ENCODE data around the gene NELFCD. TPM values are rescaled to one million over a fixed set of nuclear protein-coding genes. Genes with fewer than 3 reads are reported as not detected.

NELFCD gene
- total and polyA plus RNA-seq, 7 donors: 24.1 to 43.6 (median 35.4) TPM

- H3K4me3 ChIP-seq: peak overlapping the region; percentile 94
- ATAC-seq (no peak), DNase-seq (no peak)
- H3K4me1 ChIP-seq: peaks cover 15% of the 10 kb centered on the region
- intact Hi-C loops (cut with DNase I): no loop called here
- peaks cover 0 to 25% of the 10 kb centered on the region in 2 donors for H3K36me3 ChIP-seq (ENCODE audit: insufficient read depth in 1 of 2, low read depth in 1 of 2)
- no peaks in the 10 kb centered on the region for H3K9me3 ChIP-seq
- no peaks in the 10 kb centered on the region for H3K27me3 ChIP-seq (ENCODE audit: insufficient read depth in 3 of 3, low read length in 2 of 3)
- 53 to 64% (median 55%) methylated on average over 3 of the region's 3 CpGs for WGBS, 3 donors
- no peak for TF ChIP-seq CTCF (IDR thresholded peaks at IDR 0.05)
- H3K27ac ChIP-seq: peak overlapping the region; percentile 84
These were observed 24.6 kb downstream of the NELFCD start for GRCh38 chr20:59005523-59006166.

DNA sequence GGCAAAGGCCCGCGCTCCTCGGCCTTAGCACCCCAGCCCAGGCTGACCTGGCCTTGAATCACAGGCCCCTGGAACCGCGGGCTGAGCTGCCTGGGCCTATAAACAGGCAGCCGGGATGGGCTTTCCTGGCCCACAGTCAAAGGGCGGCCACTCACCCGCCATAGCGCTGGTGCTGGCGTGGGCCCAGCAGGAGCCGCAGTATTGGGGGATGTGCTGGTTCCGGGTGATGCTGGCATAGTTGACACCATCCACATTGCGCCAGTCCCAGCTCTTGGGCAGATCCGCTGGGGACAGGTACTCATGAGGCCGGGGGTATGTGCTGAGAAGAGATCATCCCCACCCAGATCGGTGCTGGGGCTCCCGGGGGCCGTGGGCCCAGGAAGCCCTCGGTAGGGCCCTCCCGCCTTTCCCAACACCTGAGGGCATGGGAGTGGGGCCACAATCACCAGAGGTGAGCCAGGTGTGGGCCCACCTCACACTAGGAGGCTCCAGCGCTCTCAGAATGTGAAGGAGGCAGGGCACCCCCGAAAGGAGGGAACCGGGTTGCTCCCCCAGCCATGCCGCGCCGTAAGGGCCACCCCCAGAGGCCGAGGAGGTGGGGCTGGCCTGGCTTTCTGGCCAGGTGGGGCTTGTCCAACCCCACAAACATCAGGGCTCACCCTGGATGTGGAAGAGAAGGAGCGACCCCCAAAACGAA, 25.3 kb downstream of the NELFCD start:
- TF ChIP-seq CTCF (IDR thresholded peaks at IDR 0.05): no peak
- 14 to 28% (median 19%) methylated on average over 29 of the region's 29 CpGs for WGBS, 3 donors
- H3K9me3 ChIP-seq: no peaks in the 10 kb centered on the region
- peaks cover 0 to 18% of the 10 kb centered on the region in 2 donors for H3K36me3 ChIP-seq (ENCODE audit: insufficient read depth in 1 of 2, low read depth in 1 of 2)
- H3K4me3 ChIP-seq: peak overlapping the region; percentile 94
- peaks cover 18% of the 10 kb centered on the region for H3K4me1 ChIP-seq
- DNase-seq (peak; percentile 40 to 62), ATAC-seq (peak; percentile 7 to 27 (median 16))
- H3K27me3 ChIP-seq (ENCODE audit: insufficient read depth in 3 of 3, low read length in 2 of 3): no peaks in the 10 kb centered on the region
- intact Hi-C loops (cut with DNase I): no loop called here
- H3K27ac ChIP-seq: peak overlapping the region; percentile 84

- intact Hi-C loops (cut with DNase I): no loop called here
- DNase-seq: peak; percentile 79 to 82
- Histone ChIP-seq H3K4me3 (peak within 1 kb of the TSS; percentile 94), H3K27ac (peak within 1 kb of the TSS; percentile 84), H3K36me3 (ENCODE audit: insufficient read depth in 1 of 2, low read depth in 1 of 2) (peaks cover 0 to 11% of the 10 kb centered on the region in 2 donors), H3K9me3 (no peaks in the 10 kb centered on the region), H3K27me3 (ENCODE audit: insufficient read depth in 3 of 3, low read length in 2 of 3) (no peaks in the 10 kb centered on the region), H3K4me1 (peaks cover 18% of the 10 kb centered on the region)
- 6 to 15% (median 11%) methylated on average over 35 to 82 of the region's 82 CpGs for WGBS, 3 donors
- ATAC-seq: peak; percentile 79 to 88 (median 85)
- TF ChIP-seq CTCF (IDR thresholded peaks at IDR 0.05): no peak
These were observed 26.0 kb downstream of the NELFCD start, which contains the start of gene CTSZ for GRCh38 chr20:59006864-59007664. Gene CTSZ (minus strand): TSS chr20:59007254. CDS start chr20:59007128, 126 bp downstream.

GRCh38 chr20:59007665-59008511, 26.8 kb downstream of the NELFCD start:
- DNase-seq (peak; percentile 44 to 69), ATAC-seq (no peak)
- Histone ChIP-seq H3K27ac (peak overlapping the region; percentile 84), H3K4me1 (peaks cover 18% of the 10 kb centered on the region), H3K4me3 (peak overlapping the region; percentile 94), H3K27me3 (ENCODE audit: insufficient read depth in 3 of 3, low read length in 2 of 3) (no peaks in the 10 kb centered on the region), H3K9me3 (no peaks in the 10 kb centered on the region), H3K36me3 (ENCODE audit: insufficient read depth in 1 of 2, low read depth in 1 of 2) (peaks cover 0 to 10% of the 10 kb centered on the region in 2 donors)
- WGBS, 3 donors: 85 to 90% (median 87%) methylated on average over 24 of the region's 24 CpGs
- no peak for TF ChIP-seq CTCF (IDR thresholded peaks at IDR 0.05)
- intact Hi-C loops (cut with DNase I): no loop called here
